IMR-90 (cell line): ENCODE results near the gene MIEF1. TPM values are rescaled to one million over a fixed set of nuclear protein-coding genes. Genes with fewer than 3 reads are reported as not detected.

Experiments used
- RCOR1 ChIP-seq: IDR thresholded peaks from 2 replicates; pipeline ENCODE4 v1.6.1; 2012; ENCODE audit warnings: mild to moderate bottlenecking, low read length, improper control_type of control experiment; ENCODE audit not compliant: insufficient replicate concordance
- RFX5 ChIP-seq: IDR thresholded peaks from 2 replicates; pipeline ENCODE4 v1.8.0; 2012; ENCODE audit warnings: low read depth, mild to moderate bottlenecking, low read length, moderate library complexity
- polyA plus RNA-seq, 3 experiments: library from polyadenylated mRNA; depleted of rRNA; stranded (reverse); fragments of >200 nt; gene quantifications; 2 replicates each; pipeline ENCODE4 v1.2.3, GENCODE V29; 2012; ENCODE audit warnings: low replicate concordance in 1 of 3
- total RNA-seq: library from RNA; depleted of rRNA; stranded (reverse); fragments of >200 nt; gene quantifications from 2 replicates; pipeline ENCODE4 v1.2.3, GENCODE V29; 2012
- TF ChIP-seq, protein P1 (sequence below): conservative IDR thresholded peaks from 2 replicates; pipeline ENCODE4 v1.5.1; 2012; ENCODE audit warnings: mild to moderate bottlenecking, low read depth, low read length, improper control_type of control experiment

MIEF1 gene
- total and polyA plus RNA-seq, 2 of the 4 experiments (the other 2 are of a cell fraction) = 9.7 to 16.9 TPM

GRCh38 chr22:39554151-39554550 is 52.1 kb downstream of the MIEF1 start (continued):
- TF ChIP-seq, protein P1, sequence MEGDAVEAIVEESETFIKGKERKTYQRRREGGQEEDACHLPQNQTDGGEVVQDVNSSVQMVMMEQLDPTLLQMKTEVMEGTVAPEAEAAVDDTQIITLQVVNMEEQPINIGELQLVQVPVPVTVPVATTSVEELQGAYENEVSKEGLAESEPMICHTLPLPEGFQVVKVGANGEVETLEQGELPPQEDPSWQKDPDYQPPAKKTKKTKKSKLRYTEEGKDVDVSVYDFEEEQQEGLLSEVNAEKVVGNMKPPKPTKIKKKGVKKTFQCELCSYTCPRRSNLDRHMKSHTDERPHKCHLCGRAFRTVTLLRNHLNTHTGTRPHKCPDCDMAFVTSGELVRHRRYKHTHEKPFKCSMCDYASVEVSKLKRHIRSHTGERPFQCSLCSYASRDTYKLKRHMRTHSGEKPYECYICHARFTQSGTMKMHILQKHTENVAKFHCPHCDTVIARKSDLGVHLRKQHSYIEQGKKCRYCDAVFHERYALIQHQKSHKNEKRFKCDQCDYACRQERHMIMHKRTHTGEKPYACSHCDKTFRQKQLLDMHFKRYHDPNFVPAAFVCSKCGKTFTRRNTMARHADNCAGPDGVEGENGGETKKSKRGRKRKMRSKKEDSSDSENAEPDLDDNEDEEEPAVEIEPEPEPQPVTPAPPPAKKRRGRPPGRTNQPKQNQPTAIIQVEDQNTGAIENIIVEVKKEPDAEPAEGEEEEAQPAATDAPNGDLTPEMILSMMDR = no peak
- TF ChIP-seq RCOR1 (no peak), RFX5 (no peak)
